HG02840 (cell line): ENCODE data around the gene PRR35.
"Not testable (repeated sequence)": the region's sequence is repeated elsewhere in the genome, so short reads cannot be mapped to it uniquely, and the experiment has no call there.

Experiments used
- ATAC-seq: cut with Tn5 transposase; IDR thresholded peaks from one replicate; pipeline ENCODE4 v1.9.1; 2021; ENCODE audit warnings: mild to moderate bottlenecking, moderate library complexity, moderate number of reproducible peaks; ENCODE audit not compliant: unreplicated experiment, low FRiP score

The PRR35 gene

DNA sequence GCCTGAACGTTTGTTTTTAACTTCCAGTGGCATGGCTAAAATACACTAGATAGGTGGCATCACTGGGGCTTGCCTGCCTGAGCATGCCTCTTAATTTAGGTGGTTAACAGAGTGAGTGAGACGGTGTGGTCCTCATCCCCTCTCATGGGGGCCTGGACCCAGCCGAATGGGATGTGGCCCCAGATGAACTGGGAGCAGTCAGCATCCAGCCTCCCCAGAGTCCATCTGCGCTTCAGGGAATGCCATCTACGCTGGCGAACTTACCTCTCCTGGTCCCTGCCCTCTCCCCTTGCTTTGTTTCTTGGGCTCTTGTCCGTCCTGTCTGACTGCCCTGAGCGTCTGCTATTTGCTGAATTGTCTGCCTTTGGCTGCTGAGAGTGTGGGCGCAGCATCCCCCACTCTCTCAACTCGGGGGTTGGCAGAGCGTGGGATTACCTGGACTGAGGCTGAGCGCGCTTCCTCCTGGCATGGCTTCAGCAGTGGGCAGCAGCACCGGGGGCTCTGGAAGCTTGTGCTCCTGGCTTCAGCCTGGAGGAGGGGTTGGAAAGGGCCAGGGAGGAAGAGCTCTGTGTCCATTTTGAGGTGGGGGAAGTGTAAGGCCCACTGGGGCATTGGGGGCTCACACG, 31.8 kb downstream of the PRR35 start:
- no peak for ATAC-seq

DNA sequence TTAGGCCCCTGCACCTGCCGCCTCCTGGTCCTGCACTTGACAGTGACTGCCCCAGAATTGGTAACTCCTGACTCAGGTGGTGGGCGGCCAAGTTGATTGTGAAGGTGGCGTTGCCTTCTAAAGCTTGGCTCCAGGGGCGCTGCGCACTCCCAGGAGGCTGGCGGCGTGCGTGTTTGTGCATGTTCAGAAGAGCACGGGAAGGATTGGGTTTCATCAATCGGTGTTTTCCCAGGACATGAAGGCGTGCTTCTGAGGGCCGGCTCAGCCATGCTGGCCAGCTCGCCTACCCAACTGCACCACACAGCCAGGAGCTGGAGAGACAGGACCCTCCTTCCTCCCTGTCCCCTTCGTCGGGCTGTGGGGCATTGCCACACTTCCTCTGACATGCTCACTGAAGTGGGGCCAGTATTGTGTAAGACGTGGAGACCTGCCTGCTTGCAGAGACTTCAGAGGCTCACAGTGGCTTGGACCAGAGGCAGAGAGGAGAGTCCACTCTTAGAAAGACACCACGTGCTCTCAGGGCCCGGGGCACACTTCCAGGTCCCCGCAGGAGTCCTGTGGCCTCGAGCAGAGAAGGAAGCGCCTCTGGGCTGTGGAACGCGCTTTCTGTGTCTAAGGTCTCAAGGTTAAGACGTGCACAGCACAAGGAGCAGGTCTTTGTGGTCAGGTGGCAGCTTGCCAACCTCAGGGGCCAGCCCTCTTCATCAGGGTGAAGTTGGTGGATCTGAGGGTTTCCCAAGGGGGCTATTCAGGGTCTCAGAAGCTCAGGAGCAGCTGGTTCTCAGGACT, 32.5 kb downstream of the PRR35 start:
- ATAC-seq = no peak

- no peak for ATAC-seq
These were observed 33.2 kb downstream of the PRR35 start for GRCh38 chr16:593406-593805.

- no peak for ATAC-seq
These were observed 33.6 kb downstream of the PRR35 start for GRCh38 chr16:593807-594206.

GRCh38 chr16:595094-595528, 34.9 kb downstream of the PRR35 start:
- ATAC-seq = no peak

DNA sequence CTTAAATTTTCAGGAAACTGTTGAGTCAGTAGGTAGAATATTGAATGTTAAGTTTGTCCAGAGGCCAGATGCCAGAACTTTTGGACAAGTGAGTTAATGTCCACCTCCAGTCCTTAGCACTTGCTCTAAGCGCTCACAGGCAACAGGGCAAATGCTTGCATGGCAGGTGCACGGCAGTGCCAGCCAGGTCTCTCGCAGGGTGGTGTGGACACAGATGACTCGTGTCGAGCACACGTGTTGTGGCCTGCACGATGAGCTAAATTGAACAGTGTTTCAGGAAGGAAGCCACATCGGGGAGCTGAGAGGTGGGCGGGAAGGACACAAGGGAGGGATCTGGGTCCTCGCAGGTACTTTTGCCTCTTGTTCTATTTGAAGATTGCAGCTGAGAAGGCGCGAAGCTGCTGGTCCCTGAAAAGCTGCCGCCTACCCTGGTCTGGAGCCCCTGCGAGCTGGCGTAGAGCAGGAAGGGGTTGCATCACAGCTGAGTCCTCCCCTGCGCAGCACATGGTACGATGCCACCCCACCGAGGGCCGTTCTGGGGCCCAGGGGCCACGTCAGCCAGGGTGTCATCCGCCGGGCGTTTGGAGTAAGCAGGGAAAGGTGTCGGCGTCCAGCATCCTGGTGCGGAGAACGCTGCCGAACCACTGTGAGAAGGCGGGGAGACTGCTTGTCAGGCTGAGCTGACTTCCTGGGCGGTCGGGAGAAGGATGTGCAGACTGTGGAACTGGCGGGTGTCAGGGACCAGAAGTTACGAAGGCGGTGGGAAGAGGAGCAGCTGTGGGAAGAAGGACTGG, 35.9 kb downstream of the PRR35 start:
- no peak for ATAC-seq

DNA sequence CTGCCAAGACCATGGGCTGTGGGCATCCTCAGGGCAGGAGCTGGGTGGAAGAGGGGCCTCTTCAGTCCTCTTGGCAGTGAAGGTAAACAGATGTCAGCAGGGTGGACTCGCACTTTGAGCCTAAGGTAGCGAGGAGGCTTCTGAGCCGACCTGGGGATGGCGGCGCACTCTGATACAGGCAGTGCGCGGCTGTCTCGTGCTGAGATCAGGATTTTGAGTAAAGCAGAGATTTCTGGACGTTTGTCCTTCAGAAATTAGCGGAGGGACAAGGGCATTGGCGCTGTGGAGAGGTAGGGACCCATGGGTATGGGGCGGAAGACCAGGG, 36.5 kb downstream of the PRR35 start:
- no peak for ATAC-seq

- not testable (repeated sequence) for ATAC-seq
These were observed 37.5 kb downstream of the PRR35 start for GRCh38 chr16:597655-598054.

DNA sequence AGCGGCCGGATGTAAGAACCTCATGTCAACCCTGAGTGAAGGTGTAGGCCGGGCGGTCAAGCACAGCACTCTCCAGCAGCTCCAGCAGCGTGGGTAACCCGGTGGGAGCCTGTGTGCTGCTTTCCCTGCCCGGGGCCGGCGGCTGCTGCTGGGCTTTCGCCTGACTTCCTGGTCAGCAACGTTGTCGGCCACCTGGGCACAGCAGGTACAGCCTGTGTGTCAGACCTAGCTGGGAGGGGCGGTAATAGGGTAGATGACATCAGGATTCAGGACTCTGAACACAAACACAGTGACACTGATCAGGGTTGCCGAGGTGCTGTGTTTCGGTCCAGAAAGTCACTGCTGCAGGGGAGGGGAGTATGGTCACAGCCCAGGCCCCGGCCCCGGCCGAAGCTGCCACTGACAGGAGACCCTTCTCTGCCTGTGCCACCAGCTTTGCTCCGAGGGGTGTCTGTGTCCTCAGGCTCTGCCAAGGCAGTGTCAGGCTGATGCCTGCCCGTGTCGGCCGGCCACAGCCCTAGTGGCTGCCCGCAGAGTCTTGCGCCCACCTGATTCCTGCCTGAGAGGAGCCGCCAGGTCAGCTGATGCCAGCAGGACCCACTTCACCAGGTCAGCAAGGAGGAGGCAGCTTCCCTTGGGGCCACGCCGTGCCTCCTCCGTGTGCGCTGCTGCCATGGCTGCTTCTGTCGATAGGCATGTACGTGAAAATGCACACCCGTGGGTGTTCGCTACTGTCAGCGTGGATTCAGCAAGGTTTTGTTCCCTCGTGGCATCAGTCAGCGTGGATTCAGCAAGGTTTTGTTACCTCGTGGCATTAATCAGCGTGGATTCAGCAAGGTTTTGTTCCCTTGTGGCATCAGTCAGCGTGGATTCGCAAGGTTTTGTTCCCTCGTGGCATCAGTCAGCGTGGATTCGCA, 38.9 kb downstream of the PRR35 start:
- no peak for ATAC-seq

DNA sequence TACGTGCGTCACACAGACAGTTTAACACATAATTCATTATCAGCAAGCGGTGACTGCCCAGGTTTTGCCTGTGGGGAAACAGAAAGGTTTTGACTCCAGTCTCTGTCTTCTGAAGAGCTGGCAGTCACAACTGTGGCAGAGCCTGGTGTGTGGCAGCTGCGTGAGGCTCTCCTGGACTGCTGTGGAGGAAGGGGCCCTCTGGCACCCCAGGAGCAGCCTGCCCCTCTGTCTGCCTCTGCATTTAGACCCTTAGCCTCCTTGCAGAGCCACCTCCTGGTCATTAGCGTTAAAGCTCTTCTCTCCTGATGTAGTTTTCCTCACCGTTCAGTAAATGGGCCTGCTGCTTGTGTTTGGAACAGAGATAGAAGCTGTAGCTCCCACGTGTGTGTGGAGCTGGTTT, 40.6 kb downstream of the PRR35 start:
- ATAC-seq = no peak

DNA sequence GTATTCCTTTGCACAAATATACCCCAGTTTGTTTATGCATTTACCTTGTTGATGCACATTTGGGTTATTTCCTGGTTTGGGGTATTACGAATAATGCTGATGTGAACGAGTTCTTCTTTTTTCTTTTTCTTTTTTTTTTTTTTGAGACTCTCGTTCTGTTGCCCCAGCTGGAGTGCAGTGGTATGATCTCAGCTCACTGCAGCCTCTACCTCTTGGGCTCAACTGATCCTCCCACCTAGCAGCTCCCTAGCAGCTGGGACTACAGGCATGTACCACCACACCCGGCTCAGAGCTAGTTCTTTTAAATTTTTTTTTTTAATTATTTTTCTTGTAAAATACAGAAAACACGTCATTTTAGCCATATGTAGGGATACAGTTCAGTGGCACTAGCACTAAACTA, 43.7 kb downstream of the PRR35 start:
- ATAC-seq = no peak

DNA sequence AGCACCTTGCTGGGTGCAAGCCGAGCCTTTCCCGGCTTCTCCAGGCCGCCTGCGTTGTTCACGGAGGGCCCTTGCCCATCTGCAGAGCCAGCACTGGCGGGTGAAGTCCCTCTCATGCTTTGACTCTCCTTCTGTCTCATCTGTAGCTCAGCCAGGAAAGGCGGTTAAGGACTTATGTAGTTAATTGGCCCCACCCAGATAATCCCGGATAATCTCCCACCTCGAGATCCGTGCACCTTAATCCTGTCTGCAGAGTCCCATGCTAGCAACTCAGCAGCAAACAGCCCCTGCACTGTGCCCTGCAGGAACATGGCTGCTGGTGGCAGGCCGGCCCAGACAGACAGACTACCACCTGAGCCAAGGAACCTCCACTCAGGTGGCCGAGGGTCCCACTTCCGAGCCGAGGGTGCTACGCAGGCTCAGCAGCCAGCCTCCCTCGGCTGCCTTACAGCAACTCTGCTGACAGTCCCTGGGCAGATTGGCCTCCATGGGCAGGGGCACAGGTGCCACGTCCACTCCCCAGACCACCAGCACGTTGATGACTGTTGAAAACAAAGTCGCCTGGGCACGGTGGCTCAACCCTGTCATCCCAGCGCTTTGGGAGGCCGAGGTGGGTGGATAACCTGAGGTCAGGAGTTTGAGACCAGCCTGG, 46.6 kb downstream of the PRR35 start:
- no peak for ATAC-seq

GRCh38 chr16:608019-608418, 47.8 kb downstream of the PRR35 start:
- no peak for ATAC-seq

GRCh38 chr16:609316-609715, 49.1 kb downstream of the PRR35 start:
- no peak for ATAC-seq

DNA sequence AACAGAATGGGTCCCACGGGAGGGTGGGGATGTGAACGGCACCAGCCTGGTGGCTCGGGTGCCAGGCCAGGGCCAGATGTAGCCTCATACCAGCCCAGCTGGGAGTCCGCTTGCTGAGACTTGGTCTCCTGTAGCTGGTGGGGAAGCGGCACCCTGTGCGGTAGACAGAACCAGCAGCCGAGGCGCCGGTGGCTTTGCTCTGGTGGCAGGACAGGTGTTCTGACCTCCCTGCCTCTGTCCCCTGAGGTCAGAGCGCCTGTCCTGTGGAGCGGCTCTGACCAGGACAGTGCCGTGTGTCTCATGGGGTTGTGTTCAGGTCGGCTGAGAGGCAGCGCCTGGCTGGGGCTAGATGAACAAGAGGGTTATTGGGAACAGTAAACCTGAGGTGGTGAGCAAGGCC, 49.8 kb downstream of the PRR35 start:
- no peak for ATAC-seq

DNA sequence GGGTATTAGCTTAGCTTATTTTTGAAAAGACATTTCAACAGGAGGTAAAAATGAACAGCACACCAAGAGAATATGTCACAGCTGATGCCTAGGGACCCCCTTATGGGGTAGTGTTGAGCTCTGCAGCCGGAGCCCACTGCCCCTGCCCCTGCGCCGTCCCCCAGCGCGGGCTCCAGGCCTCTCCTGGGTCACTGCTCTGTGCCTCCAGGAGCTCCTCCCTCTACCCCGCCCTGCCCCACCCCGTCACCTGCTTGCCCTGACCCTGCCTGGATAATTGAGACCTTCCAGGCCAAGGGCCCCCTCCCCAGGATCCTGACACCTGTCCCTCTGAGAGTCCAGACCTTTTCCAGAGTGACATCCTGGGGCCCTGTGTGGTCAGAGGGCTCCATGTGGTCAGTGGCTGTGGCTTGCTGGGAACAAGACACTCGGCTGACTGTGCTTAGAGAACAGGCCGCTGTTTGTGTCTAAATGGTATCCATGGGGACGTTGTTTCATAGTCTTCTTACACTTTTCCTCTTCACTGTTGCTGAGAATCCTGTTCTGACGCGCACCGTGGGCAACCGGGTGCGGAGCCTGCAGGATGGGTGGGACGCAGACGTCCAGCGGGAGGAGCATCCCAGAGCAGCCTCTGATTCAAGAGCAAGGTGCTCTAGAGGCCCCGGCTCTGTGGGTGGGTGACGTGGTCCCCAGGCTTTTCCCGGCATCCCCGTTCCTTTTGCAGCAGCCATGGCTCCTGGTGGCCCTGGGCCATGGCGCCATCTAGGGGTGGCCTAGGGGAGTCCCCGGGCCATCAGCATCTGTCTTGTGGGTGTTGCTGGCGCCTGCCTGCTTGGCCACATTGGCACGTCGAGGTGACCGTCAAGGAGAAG, 50.6 kb downstream of the PRR35 start:
- no peak for ATAC-seq

DNA sequence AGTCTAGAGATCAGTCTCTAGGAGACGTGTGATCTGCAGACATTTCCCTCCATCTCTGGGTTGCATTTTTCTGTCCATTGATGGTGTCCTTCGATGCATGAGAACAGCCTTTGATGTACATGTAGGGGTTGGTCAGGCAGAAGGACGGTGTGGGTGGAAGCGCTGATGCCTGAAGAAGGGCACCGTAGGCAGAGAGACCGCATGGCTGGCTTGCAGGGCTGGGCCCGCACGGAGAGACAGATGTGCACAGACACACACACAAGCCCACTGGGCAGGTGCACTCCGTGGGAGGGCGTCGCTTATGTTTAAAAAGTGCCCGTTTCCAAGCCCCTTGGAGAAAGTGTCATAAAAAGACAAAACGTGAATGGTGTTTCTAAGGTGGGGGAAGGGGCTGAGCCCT, 54.9 kb downstream of the PRR35 start:
- ATAC-seq = no peak
